Measurements from ENCODE around the gene CHRNA7. TPM values are rescaled to one million over a fixed set of nuclear protein-coding genes. Genes with fewer than 3 reads are reported as not detected.

Gene CHRNA7
- total RNA-seq, 1 experiment from 2014 or later = 0.20 TPM

DNA sequence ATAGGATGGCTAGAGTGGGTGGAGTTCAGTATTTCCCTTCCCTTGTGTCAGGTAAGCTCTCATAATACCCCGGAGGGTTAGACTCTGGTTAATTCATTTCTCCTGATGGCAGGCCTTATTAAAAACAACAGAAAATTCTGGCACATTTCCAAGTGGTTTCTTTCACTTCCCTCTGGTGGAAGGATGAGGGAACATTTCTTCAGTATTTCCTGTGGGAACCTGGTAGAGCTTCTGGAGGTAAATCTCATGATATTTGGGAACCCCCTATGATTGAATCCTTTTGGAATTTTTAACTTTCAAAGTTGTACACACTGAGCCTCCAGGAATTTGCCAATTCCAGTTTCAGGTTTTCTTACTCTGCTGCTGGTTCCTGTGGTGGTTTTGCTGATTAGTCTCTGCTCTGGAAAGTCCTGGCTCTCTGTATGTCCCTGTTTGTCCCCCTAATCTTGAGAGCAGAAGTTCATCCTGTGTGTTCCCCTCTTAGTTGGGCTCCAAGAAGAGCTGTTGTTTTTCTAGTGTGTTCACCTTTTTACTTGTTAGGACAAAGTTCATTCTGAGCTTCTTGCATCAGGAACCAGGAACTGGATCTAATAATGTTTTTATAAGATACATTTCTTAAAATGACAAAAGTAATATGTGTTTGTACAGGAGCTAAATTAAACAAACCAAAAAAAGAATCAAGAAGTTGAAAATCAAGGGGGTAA, 12.1 kb downstream of the CHRNA7 start:
- H3K9me3 ChIP-seq = no peaks in the 10 kb centered on the region
- H3K4me3 ChIP-seq = no peak overlapping the region
- no peaks in the 10 kb centered on the region for H3K36me3 ChIP-seq
- DNase-seq = no peak
- no peaks in the 10 kb centered on the region for H3K27me3 ChIP-seq

DNA sequence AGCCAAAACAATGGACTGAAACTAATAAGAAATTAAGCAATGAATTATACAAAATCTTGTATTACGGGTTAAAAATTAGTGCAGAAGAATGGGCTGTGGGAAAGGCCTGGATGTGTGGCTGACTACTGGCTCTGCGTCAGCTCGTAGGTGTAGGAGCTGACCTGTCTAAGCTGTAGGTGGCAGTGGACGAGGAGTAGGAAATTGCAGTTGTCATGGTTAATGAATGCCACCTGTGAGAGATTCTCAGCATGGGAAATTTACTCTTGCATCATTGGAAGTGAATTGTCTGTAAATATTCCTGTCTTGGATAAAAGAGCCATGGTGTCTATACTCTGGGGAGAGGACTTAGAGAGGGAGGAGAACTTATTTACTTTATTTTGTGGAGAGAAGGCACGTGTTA, 23.4 kb downstream of the CHRNA7 start:
- Histone ChIP-seq H3K4me3 (no peak overlapping the region), H3K9me3 (no peaks in the 10 kb centered on the region), H3K36me3 (no peaks in the 10 kb centered on the region), H3K27me3 (no peaks in the 10 kb centered on the region)
- no peak for DNase-seq

- Histone ChIP-seq H3K4me3 (no peak overlapping the region), H3K36me3 (no peaks in the 10 kb centered on the region), H3K9me3 (no peaks in the 10 kb centered on the region), H3K27me3 (no peaks in the 10 kb centered on the region)
- no peak for DNase-seq
Measured at GRCh38 chr15:32057876-32058425, 27.6 kb downstream of the CHRNA7 start.

GRCh38 chr15:32060706-32061105, 30.4 kb downstream of the CHRNA7 start:
- DNase-seq = no peak

DNA sequence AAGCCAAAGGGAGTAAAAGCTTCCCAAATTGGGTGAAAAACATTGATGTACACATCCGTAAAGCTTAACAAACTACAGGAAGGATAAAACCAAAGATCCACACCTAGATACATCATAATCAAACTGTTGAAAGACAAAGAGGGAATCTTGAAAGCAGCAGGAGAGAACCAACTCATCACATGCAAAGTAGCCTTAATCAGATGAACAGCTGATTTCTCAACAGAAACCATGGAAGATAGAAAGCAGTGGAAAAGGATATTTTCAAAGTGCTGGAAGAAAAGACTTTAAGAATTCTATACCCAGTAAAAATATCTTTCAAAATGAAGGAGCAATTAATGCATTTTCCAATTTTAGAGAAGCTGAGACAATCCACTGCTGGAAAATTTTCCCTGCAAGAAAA, 36.8 kb downstream of the CHRNA7 start:
- Histone ChIP-seq H3K27me3 (no peaks in the 10 kb centered on the region), H3K4me3 (no peak overlapping the region), H3K36me3 (no peaks in the 10 kb centered on the region), H3K9me3 (no peaks in the 10 kb centered on the region)
- DNase-seq = no peak

More at GRCh38 chr15:32060706-32061105, 30.4 kb downstream of the CHRNA7 start:
- Histone ChIP-seq H3K4me3 (no peak overlapping the region), H3K9me3 (no peaks in the 10 kb centered on the region), H3K36me3 (no peaks in the 10 kb centered on the region), H3K27me3 (no peaks in the 10 kb centered on the region)

GRCh38 chr15:32089851-32090359, 59.6 kb downstream of the CHRNA7 start:
- no peaks in the 10 kb centered on the region for H3K9me3 ChIP-seq
- no peak for DNase-seq
- H3K27me3 ChIP-seq = no peaks in the 10 kb centered on the region
- no peak overlapping the region for H3K4me3 ChIP-seq
- H3K36me3 ChIP-seq = no peaks in the 10 kb centered on the region

DNA sequence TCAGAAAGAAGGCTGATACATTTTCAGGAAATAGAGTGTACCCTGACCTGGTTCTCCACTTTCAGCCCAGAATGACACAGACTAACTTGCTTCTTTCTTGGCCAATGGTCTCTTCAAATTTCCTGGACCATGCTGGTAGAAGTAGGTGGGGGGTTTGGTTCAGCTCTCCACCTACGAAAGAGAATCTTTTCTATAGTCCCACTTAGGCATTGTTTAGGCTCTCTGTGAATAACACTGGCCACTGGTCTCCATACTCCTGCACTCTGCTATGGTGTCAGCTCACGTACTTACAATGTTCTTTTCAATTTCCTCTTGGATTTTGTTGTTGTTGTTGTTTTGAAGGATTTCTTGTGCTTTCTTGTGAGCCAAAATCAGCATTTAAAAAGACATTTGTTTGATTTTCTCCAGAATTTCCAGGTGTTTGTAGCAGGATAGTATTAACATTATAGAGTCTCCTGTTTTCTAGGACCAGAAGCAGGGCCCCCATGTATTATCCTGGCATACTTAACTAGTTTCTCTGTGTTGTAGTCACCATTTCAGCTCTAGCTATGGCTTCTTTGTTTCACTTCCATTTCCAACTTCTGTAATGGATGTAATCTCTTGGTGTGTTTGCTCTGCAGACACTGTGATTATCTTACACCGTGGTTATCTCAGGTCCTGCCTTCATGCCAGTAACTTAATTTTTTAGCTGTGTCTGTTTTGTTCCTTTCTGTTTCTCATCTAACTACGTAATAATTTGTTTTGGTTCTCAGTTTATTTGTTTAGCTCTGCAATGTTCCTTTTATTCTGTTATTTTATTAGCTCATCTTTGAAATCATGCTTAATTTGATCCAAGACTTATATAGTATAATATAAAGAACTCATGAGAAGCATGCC, 61.4 kb downstream of the CHRNA7 start:
- no peaks in the 10 kb centered on the region for H3K36me3 ChIP-seq
- no peak for DNase-seq
- no peaks in the 10 kb centered on the region for H3K27me3 ChIP-seq
- H3K4me3 ChIP-seq = no peak overlapping the region
- H3K9me3 ChIP-seq = no peaks in the 10 kb centered on the region

- H3K4me3 ChIP-seq = no peak overlapping the region
- H3K36me3 ChIP-seq = no peaks in the 10 kb centered on the region
Measured at GRCh38 chr15:32096213-32096612, 65.9 kb downstream of the CHRNA7 start.

DNA sequence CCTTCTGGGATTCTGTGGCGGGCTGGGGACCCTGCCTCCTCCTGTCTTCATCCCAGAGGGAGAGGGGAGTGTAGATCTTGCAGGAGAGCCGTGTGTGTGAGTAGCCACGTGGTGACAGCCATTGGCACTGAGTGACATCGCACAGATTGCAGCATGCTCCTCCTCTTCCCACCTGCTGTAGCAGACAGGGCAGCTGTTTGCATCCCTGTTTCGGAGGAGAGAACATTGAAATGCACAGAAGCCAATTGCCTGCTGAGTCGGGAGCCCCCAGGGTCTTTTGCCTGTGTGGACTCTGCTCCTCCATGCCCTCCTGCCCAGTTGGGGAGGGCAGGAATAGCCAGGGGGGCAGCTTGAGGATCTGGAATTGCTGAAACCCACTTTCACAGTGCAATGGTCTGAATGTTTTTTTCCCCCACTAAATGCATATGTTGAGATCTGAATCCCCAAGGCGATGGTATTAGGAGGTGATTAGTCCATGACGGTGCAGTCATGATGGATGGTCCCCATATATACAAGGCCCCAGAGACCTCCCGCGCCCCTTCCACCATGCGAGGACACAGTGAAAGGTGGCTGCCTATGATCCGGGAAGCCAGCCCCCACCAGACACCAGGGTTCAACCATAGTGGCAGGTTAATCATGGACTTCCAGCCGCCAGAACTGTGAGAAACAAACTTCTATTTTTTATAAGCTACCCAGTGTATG, 66.8 kb downstream of the CHRNA7 start:
- Histone ChIP-seq H3K27me3 (no peaks in the 10 kb centered on the region; the same call in 1 of the 2 replicates), H3K9me3 (no peaks in the 10 kb centered on the region), H3K4me3 (no peak overlapping the region), H3K36me3 (no peaks in the 10 kb centered on the region)
- DNase-seq = no peak

More at GRCh38 chr15:32096213-32096612, 65.9 kb downstream of the CHRNA7 start:
- Histone ChIP-seq H3K9me3 (no peaks in the 10 kb centered on the region), H3K27me3 (no peaks in the 10 kb centered on the region; the same call in 1 of the 2 replicates)
- DNase-seq = no peak

DNA sequence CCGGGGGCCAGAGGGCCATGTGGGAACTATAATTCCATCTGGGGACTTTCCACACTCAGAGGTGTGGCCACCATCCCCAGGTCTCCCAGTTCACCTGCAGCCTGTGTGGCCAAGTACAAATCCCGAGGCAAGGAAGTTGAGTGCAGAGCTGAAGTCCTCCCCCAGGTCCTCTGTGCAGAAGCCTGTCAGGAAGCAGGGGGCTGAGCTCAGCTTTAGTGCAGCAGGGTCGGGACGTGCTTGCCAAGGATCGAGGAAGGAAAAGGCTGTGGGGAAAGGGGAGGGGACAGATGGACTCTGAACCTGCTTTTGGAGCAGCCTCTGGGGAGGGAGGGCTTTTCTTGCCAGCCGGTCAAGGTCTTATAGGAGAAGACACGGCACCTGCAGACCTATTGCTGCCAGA, 67.7 kb downstream of the CHRNA7 start:
- H3K36me3 ChIP-seq = no peaks in the 10 kb centered on the region
- H3K27me3 ChIP-seq = no peaks in the 10 kb centered on the region; the same call in 1 of the 2 replicates
- DNase-seq = no peak
- H3K4me3 ChIP-seq = no peak overlapping the region
- H3K9me3 ChIP-seq = no peaks in the 10 kb centered on the region

- H3K4me3 ChIP-seq = no peak overlapping the region
- H3K36me3 ChIP-seq = no peaks in the 10 kb centered on the region
- no peaks in the 10 kb centered on the region for H3K9me3 ChIP-seq
- DNase-seq = no peak
- no peaks in the 10 kb centered on the region; the same call in 1 of the 2 replicates for H3K27me3 ChIP-seq
Measured at GRCh38 chr15:32099097-32099785, 68.9 kb downstream of the CHRNA7 start.

GRCh38 chr15:32099956-32100684, 69.8 kb downstream of the CHRNA7 start:
- H3K27me3 ChIP-seq = no peaks in the 10 kb centered on the region; the same call in 1 of the 2 replicates
- H3K36me3 ChIP-seq = no peaks in the 10 kb centered on the region
- H3K9me3 ChIP-seq = no peaks in the 10 kb centered on the region
- DNase-seq = no peak
- no peak overlapping the region for H3K4me3 ChIP-seq

DNA sequence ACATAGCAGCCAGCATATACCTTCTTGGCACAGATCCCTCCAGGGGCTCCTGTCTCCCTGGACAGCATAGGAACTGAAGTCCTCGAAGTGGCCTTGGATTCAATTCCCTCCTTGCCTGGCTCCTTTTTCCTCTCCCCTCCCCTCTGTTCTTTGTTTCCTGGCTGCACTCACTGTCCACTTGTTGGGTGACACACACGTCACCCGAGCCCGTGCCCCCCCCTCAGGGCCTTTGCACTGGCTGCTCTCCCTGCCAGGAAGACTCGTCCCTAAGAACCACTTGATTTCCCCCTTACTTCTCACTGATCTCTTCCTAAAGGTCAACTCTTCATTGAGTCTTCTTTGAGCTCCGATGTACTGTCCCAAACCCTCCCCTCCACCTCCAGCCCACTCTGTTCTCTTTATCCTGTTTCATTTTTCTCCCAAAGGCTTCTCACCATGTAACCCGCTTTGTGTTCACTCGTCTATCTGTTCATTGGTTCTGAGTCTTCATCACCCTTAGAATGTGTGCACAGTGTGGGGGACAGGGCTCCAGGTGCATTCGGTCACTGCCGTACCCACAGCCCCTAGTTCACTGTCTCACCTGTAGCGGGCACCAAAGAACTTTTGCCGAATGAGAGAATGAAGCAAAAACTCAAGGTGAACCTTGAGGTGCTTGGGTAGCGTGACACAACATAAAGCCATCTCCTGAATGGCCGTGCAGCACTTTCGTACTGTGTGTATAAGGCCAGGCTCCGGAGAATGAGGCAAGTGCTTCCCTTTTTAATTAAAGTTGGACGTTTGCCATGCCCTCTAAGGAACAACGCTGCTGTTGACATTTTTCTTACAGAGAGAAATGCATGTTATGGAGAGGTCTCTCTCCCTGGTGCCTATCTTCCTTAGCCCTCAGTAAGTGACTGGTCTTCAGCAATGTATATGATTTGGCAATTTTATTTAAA, 74.0 kb downstream of the CHRNA7 start:
- Histone ChIP-seq H3K27me3 (no peaks in the 10 kb centered on the region; the same call in 1 of the 2 replicates), H3K9me3 (no peaks in the 10 kb centered on the region), H3K4me3 (no peak overlapping the region), H3K36me3 (no peaks in the 10 kb centered on the region)
- DNase-seq = no peak

Data from MG63 (cell line).